WTC11 (cell line): Measurements from ENCODE around the gene GARNL3. TPM values are rescaled to one million over a fixed set of nuclear protein-coding genes. Genes with fewer than 3 reads are reported as not detected.

ENCODE experiments used
- ATAC-seq: fragments of 200-7000 bp; cut with Tn5 transposase; 2 replicates; pipeline ENCODE4 v1.10.0; 2021; ENCODE audit warnings: mild to moderate bottlenecking, moderate library complexity
- CTCF ChIA-PET: fragments of 300-600 bp; sonication (Branson Sonifier 250); formaldehyde crosslinking; loops from one replicate; lab custom pipeline; 2021; ENCODE audit warnings: antibody characterized with exemption; lab: Charles Lee
- POLR2A ChIA-PET: fragments of 350-600 bp; sonication (Branson Sonifier 250); formaldehyde crosslinking; loops from one replicate; lab custom pipeline; 2021; ENCODE audit warnings: antibody characterized with exemption; lab: Charles Lee
- DNase-seq: peaks from one replicate; pipeline ENCODE4 v3.0.0; 2021; ENCODE audit warnings: low spot score
- H3K27ac Mint-ChIP-seq: 2 replicates; pipeline ENCODE4 v1.8.0; 2021; ENCODE audit warnings: mixed read lengths
- H3K27me3 Mint-ChIP-seq: 2 replicates; pipeline ENCODE4 v1.8.0; 2021; ENCODE audit warnings: low read depth, mild to moderate bottlenecking, moderate library complexity, mixed read lengths
- H3K36me3 Mint-ChIP-seq: 2 replicates; pipeline ENCODE4 v1.8.0; 2021; ENCODE audit warnings: mixed read lengths
- H3K4me1 Mint-ChIP-seq: 2 replicates; pipeline ENCODE4 v1.8.0; 2022; ENCODE audit warnings: mixed read lengths
- H3K4me3 Mint-ChIP-seq: 2 replicates; pipeline ENCODE4 v1.8.0; 2021; ENCODE audit warnings: mild to moderate bottlenecking, moderate library complexity, mixed read lengths
- H3K9me3 Mint-ChIP-seq: 2 replicates; pipeline ENCODE4 v1.8.0; 2021; ENCODE audit warnings: mixed read lengths
- CDX4 ChIP-seq: fragments of 250-450 bp; sonication (Bioruptor Pico); IDR thresholded peaks from 2 replicates; pipeline ENCODE4 v1.9.0; 2021; ENCODE audit warnings: moderate library complexity, mild to moderate bottlenecking, inconsistent platforms, borderline replicate concordance
- CTCF ChIP-seq: fragments of 200-600 bp; IDR thresholded peaks from 2 replicates; pipeline ENCODE4 v1.8.0; 2022; ENCODE audit warnings: antibody characterized with exemption
- E2F1 ChIP-seq: sonication (generic); formaldehyde crosslinking; IDR thresholded peaks from 2 replicates; pipeline ENCODE4 v1.8.0; 2022; ENCODE audit warnings: mild to moderate bottlenecking, missing genetic modification reagents
- ERG ChIP-seq: fragments of 250-450 bp; sonication (Bioruptor Pico); IDR thresholded peaks from 2 replicates; pipeline ENCODE4 v1.8.0; 2021; ENCODE audit warnings: mild to moderate bottlenecking
- HMGXB4 ChIP-seq: sonication (generic); formaldehyde crosslinking; IDR thresholded peaks from 2 replicates; pipeline ENCODE4 v1.8.1; 2023; ENCODE audit warnings: mild to moderate bottlenecking, moderate library complexity, missing genetic modification reagents
- IRF1 ChIP-seq: sonication (generic); formaldehyde crosslinking; IDR thresholded peaks from 2 replicates; pipeline ENCODE4 v1.8.0; 2023; ENCODE audit warnings: missing genetic modification reagents
- JAZF1 ChIP-seq: fragments of 250-450 bp; sonication (Bioruptor Pico); IDR thresholded peaks from 2 replicates; pipeline ENCODE4 v1.9.0; 2021; ENCODE audit warnings: moderate library complexity, mild to moderate bottlenecking, inconsistent platforms
- NFE2L1 ChIP-seq: sonication (generic); formaldehyde crosslinking; IDR thresholded peaks from 2 replicates; pipeline ENCODE4 v1.8.1; 2023; ENCODE audit warnings: missing genetic modification reagents
- OVOL2 ChIP-seq: fragments of 250-450 bp; sonication (Bioruptor Pico); IDR thresholded peaks from 2 replicates; pipeline ENCODE4 v1.9.0; 2021; ENCODE audit warnings: mild to moderate bottlenecking, borderline replicate concordance
- RELA ChIP-seq: sonication (generic); formaldehyde crosslinking; IDR thresholded peaks from 2 replicates; pipeline ENCODE4 v1.8.1; 2022; ENCODE audit warnings: missing genetic modification reagents, mild to moderate bottlenecking, borderline replicate concordance
- SMAD3 ChIP-seq: sonication (generic); formaldehyde crosslinking; IDR thresholded peaks from 2 replicates; pipeline ENCODE4 v1.8.0; 2022; ENCODE audit warnings: missing genetic modification reagents, mild to moderate bottlenecking, borderline replicate concordance
- SMAD4 ChIP-seq: sonication (generic); formaldehyde crosslinking; IDR thresholded peaks from 2 replicates; pipeline ENCODE4 v1.8.0; 2022; ENCODE audit warnings: mild to moderate bottlenecking, missing genetic modification reagents
- USF1 ChIP-seq: sonication (generic); formaldehyde crosslinking; IDR thresholded peaks from 2 replicates; pipeline ENCODE4 v1.8.0; 2022; ENCODE audit warnings: mild to moderate bottlenecking, missing genetic modification reagents
- ZBTB21 ChIP-seq: sonication (generic); formaldehyde crosslinking; IDR thresholded peaks from 2 replicates; pipeline ENCODE4 v1.8.1; 2023; ENCODE audit warnings: mild to moderate bottlenecking, missing genetic modification reagents, borderline replicate concordance
- ZNF138 ChIP-seq: sonication (generic); formaldehyde crosslinking; conservative IDR thresholded peaks from 2 replicates; pipeline ENCODE4 v1.8.1; 2022; ENCODE audit warnings: mild to moderate bottlenecking, moderate library complexity, missing genetic modification reagents
- ZNF425 ChIP-seq: fragments of 250-450 bp; sonication (Bioruptor Pico); conservative IDR thresholded peaks from 2 replicates; pipeline ENCODE4 v1.9.0; 2021; ENCODE audit warnings: mild to moderate bottlenecking
- ZNF512 ChIP-seq: sonication (generic); formaldehyde crosslinking; IDR thresholded peaks from 2 replicates; pipeline ENCODE4 v1.8.1; 2022; ENCODE audit warnings: missing genetic modification reagents, borderline replicate concordance
- ZNF671 ChIP-seq: fragments of 250-450 bp; sonication (Bioruptor Pico); IDR thresholded peaks from 2 replicates; pipeline ENCODE4 v1.8.0; 2021; ENCODE audit warnings: mild to moderate bottlenecking
- ZSCAN18 ChIP-seq: fragments of 250-450 bp; sonication (Bioruptor Pico); IDR thresholded peaks from 2 replicates; pipeline ENCODE4 v2.1.2; 2022; ENCODE audit warnings: mild to moderate bottlenecking, moderate library complexity
- total RNA-seq: library from RNA; stranded (reverse); gene quantifications from 3 replicates; pipeline ENCODE4 v1.2.3, GENCODE V29; 2021

GARNL3 gene
- total RNA-seq, 1 experiment from 2014 or later = 17.8 TPM

GRCh38 chr9:127291246-127291778, 26.7 kb downstream of the GARNL3 start (continued):
- TF ChIP-seq SMAD4 (CRISPR knock-in tag) (no peak), SMAD3 (no peak), CDX4 (CRISPR knock-in tag) (no peak), IRF1 (no peak)

GRCh38 chr9:127292415-127292814, 27.8 kb downstream of the GARNL3 start:
- Mint-ChIP-seq H3K27ac (no peak overlapping the region), H3K27me3 (no peaks in the 10 kb centered on the region), H3K4me1 (peaks cover 8% of the 10 kb centered on the region; the same call in 1 of the 2 replicates), H3K9me3 (no peaks in the 10 kb centered on the region), H3K36me3 (no peaks in the 10 kb centered on the region), H3K4me3 (no peak overlapping the region)
- DNase-seq = no peak
- TF ChIP-seq RELA (CRISPR knock-in tag) (no peak), ZBTB21 (no peak), NFE2L1 (CRISPR knock-in tag) (no peak), ZNF138 (CRISPR knock-in tag) (no peak), JAZF1 (CRISPR knock-in tag) (no peak)
- ChIA-PET CTCF (no interaction called here), POLR2A (no interaction called here)
- ATAC-seq = no peak

- H3K4me3 Mint-ChIP-seq = no peak overlapping the region
- no peak for TF ChIP-seq OVOL2 (CRISPR knock-in tag)
- no peak for TF ChIP-seq ZNF138 (CRISPR knock-in tag)
- TF ChIP-seq HMGXB4 (CRISPR knock-in tag) = no peak
- TF ChIP-seq ZSCAN18 = no peak
- no peak for TF ChIP-seq ZNF671 (CRISPR knock-in tag)
- no peak for TF ChIP-seq USF1
- no peak for TF ChIP-seq CTCF
- no peak for TF ChIP-seq ERG (CRISPR knock-in tag)
- TF ChIP-seq ZNF512 = no peak
- TF ChIP-seq E2F1 (CRISPR knock-in tag) = no peak
- TF ChIP-seq RELA (CRISPR knock-in tag) = no peak
- TF ChIP-seq ZNF425 (CRISPR knock-in tag) = no peak
Observed at GRCh38 chr9:127293328-127293727, 28.8 kb downstream of the GARNL3 start.

More at GRCh38 chr9:127293328-127293727, 28.8 kb downstream of the GARNL3 start:
- H3K27ac Mint-ChIP-seq = no peak overlapping the region
- no peaks in the 10 kb centered on the region for H3K9me3 Mint-ChIP-seq
- DNase-seq = no peak
- H3K27me3 Mint-ChIP-seq = no peaks in the 10 kb centered on the region
- ATAC-seq = no peak
- no peaks in the 10 kb centered on the region for H3K36me3 Mint-ChIP-seq
- peaks cover 8% of the 10 kb centered on the region; the same call in 1 of the 2 replicates for H3K4me1 Mint-ChIP-seq
- CTCF ChIA-PET = no interaction called here
- POLR2A ChIA-PET = no interaction called here
